AG20443 (cell line): ENCODE measurements around the gene MAML1.
"Not testable (repeated sequence)": the region's sequence is repeated elsewhere in the genome, so short reads cannot be mapped to it uniquely, and the experiment has no call there.

Experiments used
- DNase-seq: peaks from one replicate; pipeline ENCODE4 v3.0.0; 2012; ENCODE audit warnings: low spot score, mixed read lengths

MAML1 gene

GRCh38 chr5:179732412-179732917 is at the start of gene MAML1:
Gene MAML1, plus strand, starts transcription at chr5:179732822. Its CDS starts 291 bp downstream, at chr5:179733113.
- peak; percentile 99 for DNase-seq

- not testable (repeated sequence) for DNase-seq
Measured at GRCh38 chr5:179689212-179689611, 43.4 kb upstream of the MAML1 start.

- DNase-seq: no peak
Measured at GRCh38 chr5:179694561-179694960, 38.1 kb upstream of the MAML1 start.

GRCh38 chr5:179696603-179697002 is 36.0 kb upstream of the MAML1 start:
- no peak for DNase-seq

GRCh38 chr5:179697108-179697507 is 35.5 kb upstream of the MAML1 start:
- DNase-seq: no peak

GRCh38 chr5:179697543-179697942 is 35.1 kb upstream of the MAML1 start:
- DNase-seq: not testable (repeated sequence)

GRCh38 chr5:179697993-179698934 is 34.4 kb upstream of the MAML1 start:
- DNase-seq: peak; percentile 99

- no peak for DNase-seq
Measured at GRCh38 chr5:179698935-179699615, 33.5 kb upstream of the MAML1 start, which contains the start of gene CANX. Gene CANX, plus strand, starts transcription at chr5:179698967. Its CDS starts 6,715 bp downstream, at chr5:179705682.

- DNase-seq: peak; percentile 53
Measured at GRCh38 chr5:179699616-179700237, 32.9 kb upstream of the MAML1 start.

- peak; percentile 7 for DNase-seq
Measured at GRCh38 chr5:179700401-179700918, 32.2 kb upstream of the MAML1 start.

GRCh38 chr5:179716286-179716685 is 16.3 kb upstream of the MAML1 start:
- no peak for DNase-seq

GRCh38 chr5:179720222-179720621 is 12.4 kb upstream of the MAML1 start:
- DNase-seq: no peak

- no peak for DNase-seq
Measured at GRCh38 chr5:179724163-179724562, 8.5 kb upstream of the MAML1 start.

GRCh38 chr5:179727106-179727505 is 5.5 kb upstream of the MAML1 start:
- DNase-seq: no peak

GRCh38 chr5:179729303-179729702 is 3.3 kb upstream of the MAML1 start:
- DNase-seq: no peak

GRCh38 chr5:179729727-179730126 is 2.9 kb upstream of the MAML1 start:
- DNase-seq: no peak

GRCh38 chr5:179730356-179730755 is 2.3 kb upstream of the MAML1 start:
- DNase-seq: no peak

- DNase-seq: no peak
Measured at GRCh38 chr5:179730852-179731251, 1.8 kb upstream of the MAML1 start.

GRCh38 chr5:179731791-179732411 is 721 bp upstream of the MAML1 start:
- DNase-seq: no peak

GRCh38 chr5:179732918-179733771 is 523 bp downstream of the MAML1 start:
- DNase-seq: peak; percentile 67

- DNase-seq: no peak
Measured at GRCh38 chr5:179733772-179734126, 1.1 kb downstream of the MAML1 start.
